Neuronal stem cell (in vitro differentiated cells): ENCODE measurements around the gene CBY2.

Experiments
- DNase-seq: peaks from one replicate; pipeline ENCODE4 v3.0.0-alpha.2; 2013; ENCODE audit warnings: low spot score
- H2AFZ ChIP-seq: one replicate; pipeline ENCODE4 v1.6.1; 2013; ENCODE audit warnings: mild to moderate bottlenecking, low read length, inconsistent platforms
- H2AK5ac ChIP-seq: 2 replicates; pipeline ENCODE4 v1.6.1; 2013; ENCODE audit warnings: low read depth, mild to moderate bottlenecking, inconsistent platforms, low read length, moderate library complexity, mixed read lengths
- H2BK120ac ChIP-seq: 2 replicates; pipeline ENCODE4 v1.6.1; 2013; ENCODE audit warnings: low read depth, mild to moderate bottlenecking, inconsistent platforms, low read length, moderate library complexity, mixed read lengths
- H2BK12ac ChIP-seq: one replicate; pipeline ENCODE4 v1.6.1; 2013; ENCODE audit warnings: low read length, inconsistent platforms
- H2BK15ac ChIP-seq: 2 replicates; pipeline ENCODE4 v1.6.1; 2013; ENCODE audit warnings: mild to moderate bottlenecking, low read length, inconsistent platforms, mixed read lengths
- H2BK5ac ChIP-seq: one replicate; pipeline ENCODE4 v1.6.1; 2013; ENCODE audit warnings: inconsistent platforms, mild to moderate bottlenecking, low read length, moderate library complexity
- H3K14ac ChIP-seq: one replicate; pipeline ENCODE4 v1.6.1; 2013; ENCODE audit warnings: low read length, inconsistent platforms
- H3K18ac ChIP-seq: 2 replicates; pipeline ENCODE4 v1.6.1; 2013; ENCODE audit warnings: low read length, inconsistent platforms
- H3K23ac ChIP-seq: 2 replicates; pipeline ENCODE4 v1.6.1; 2013; ENCODE audit warnings: low read depth, mild to moderate bottlenecking, mixed read lengths, low read length, inconsistent platforms; ENCODE audit not compliant: poor library complexity
- H3K27ac ChIP-seq: replicated peaks from 3 replicates; pipeline ENCODE4 v1.5.1; 2013; ENCODE audit warnings: low read length, inconsistent platforms
- H3K27me3 ChIP-seq, 3 experiments: 2 replicates each; pipeline ENCODE4 v1.6.1; 2013; ENCODE audit warnings: low read length in 3 of 3, mild to moderate bottlenecking in 2 of 3, inconsistent platforms in 1 of 3, low read depth in 1 of 3, mixed read lengths in 1 of 3, moderate library complexity in 1 of 3; ENCODE audit not compliant: control insufficient read depth in 3 of 3, insufficient read depth in 3 of 3
- H3K36me3 ChIP-seq, 2 donors: replicated peaks in 1 of 2; 2 replicates each; pipeline ENCODE4 v1.6.1; 2013; ENCODE audit warnings: low read length in 2 of 2; ENCODE audit not compliant: control insufficient read depth in 2 of 2, insufficient read depth in 2 of 2
- H3K4ac ChIP-seq: 2 replicates; pipeline ENCODE4 v1.6.1; 2013; ENCODE audit warnings: inconsistent platforms, mild to moderate bottlenecking, low read length, moderate library complexity
- H3K4me1 ChIP-seq, 2 donors: 1 replicate in 1 of 2; 2 replicates in 1 of 2; pipeline ENCODE4 v1.6.1; 2013; ENCODE audit warnings: low read length in 2 of 2, low read depth in 1 of 2; ENCODE audit not compliant: control insufficient read depth in 2 of 2, insufficient read depth in 1 of 2
- H3K4me2 ChIP-seq: one replicate; pipeline ENCODE4 v1.6.1; 2013; ENCODE audit warnings: mild to moderate bottlenecking, low read length, inconsistent platforms; ENCODE audit not compliant: insufficient read depth, poor library complexity, severe bottlenecking
- H3K4me3 ChIP-seq, 2 donors: 2 replicates each; pipeline ENCODE4 v1.5.1; 2013; ENCODE audit warnings: low read length in 2 of 2, mild to moderate bottlenecking in 2 of 2, inconsistent platforms in 1 of 2, moderate library complexity in 1 of 2
- H3K79me1 ChIP-seq: one replicate; pipeline ENCODE4 v1.6.1; 2013; ENCODE audit warnings: low read depth, mild to moderate bottlenecking, inconsistent platforms, low read length, moderate library complexity
- H3K9ac ChIP-seq: one replicate; pipeline ENCODE4 v1.6.1; 2013; ENCODE audit warnings: mild to moderate bottlenecking, low read depth, low read length, inconsistent platforms; ENCODE audit not compliant: poor library complexity
- H3K9me3 ChIP-seq, 2 donors: replicated peaks in 1 of 2; 2 replicates each; pipeline versions ENCODE3 to v1.6.1; 2013; ENCODE audit warnings: low read length in 2 of 2, mild to moderate bottlenecking in 2 of 2, inconsistent platforms in 1 of 2, low read depth in 1 of 2, mixed read lengths in 1 of 2, moderate library complexity in 1 of 2; ENCODE audit not compliant: control insufficient read depth in 2 of 2, insufficient read depth in 1 of 2
- H4K8ac ChIP-seq: one replicate; pipeline ENCODE4 v1.6.1; 2013; ENCODE audit warnings: low read depth, mild to moderate bottlenecking, inconsistent platforms, low read length, moderate library complexity
- H4K91ac ChIP-seq: one replicate; pipeline ENCODE4 v1.6.1; 2013; ENCODE audit warnings: low read length, low read depth, mild to moderate bottlenecking, inconsistent platforms; ENCODE audit not compliant: poor library complexity
- WGBS, 2 donors: extraction: QIAGEN DNeasy Blood & Tissue Kit; methylation state at CpG; one replicate each; pipeline ENCODE4 v1.1.7; 2013; ENCODE audit warnings: missing lambda C conversion rate in 2 of 2, mixed read lengths in 1 of 2; ENCODE audit not compliant: insufficient read length in 2 of 2, insufficient replicate concordance in 1 of 2; ENCODE audit errors: extremely low coverage in 2 of 2; 5-methylcytosine and 5-hydroxymethylcytosine counted together

CBY2 gene

GRCh38 chr13:45747071-45747470 is 45.0 kb downstream of the CBY2 start:
- Histone ChIP-seq H2AFZ (no peak overlapping the region), H2BK5ac (no peak overlapping the region), H3K4ac (no peak overlapping the region), H3K4me1 (peaks cover 0 to 10% of the 10 kb centered on the region in 2 donors), H3K18ac (no peak overlapping the region), H3K79me1 (no peaks in the 10 kb centered on the region), H2BK12ac (no peak overlapping the region), H2BK120ac (no peak overlapping the region), H3K36me3 (no peaks in the 10 kb centered on the region), H3K14ac (no peak overlapping the region), H3K4me3 (no peak overlapping the region), H3K9ac (no peak overlapping the region), H3K4me2 (no peak overlapping the region), H2BK15ac (no peak overlapping the region), H3K27me3 (peaks cover 0 to 11% (median 0%) of the 10 kb centered on the region in 3 experiments), H3K27ac (no peak overlapping the region), H2AK5ac (no peak overlapping the region), H3K9me3 (no peaks in the 10 kb centered on the region), H4K8ac (no peak overlapping the region), H4K91ac (no peak overlapping the region), H3K23ac (no peak overlapping the region)
- DNase-seq, result no peak
- no CpG with 5 or more reads among the region's 2 CpGs for WGBS, 2 donors

- DNase-seq, result no peak
- Histone ChIP-seq H3K27me3 (peaks cover 0 to 11% (median 0%) of the 10 kb centered on the region in 3 experiments), H3K14ac (no peak overlapping the region), H2AK5ac (no peak overlapping the region), H2BK120ac (no peak overlapping the region), H3K4me2 (no peak overlapping the region), H4K8ac (no peak overlapping the region), H4K91ac (no peak overlapping the region), H3K4ac (no peak overlapping the region), H2BK5ac (no peak overlapping the region), H3K4me1 (peaks cover 0 to 10% of the 10 kb centered on the region in 2 donors), H3K9me3 (no peaks in the 10 kb centered on the region), H2BK12ac (no peak overlapping the region), H3K9ac (no peak overlapping the region), H3K79me1 (no peaks in the 10 kb centered on the region), H3K36me3 (no peaks in the 10 kb centered on the region), H2BK15ac (no peak overlapping the region), H2AFZ (no peak overlapping the region), H3K4me3 (no peak overlapping the region), H3K23ac (no peak overlapping the region), H3K18ac (peak overlapping the region; percentile 33), H3K27ac (no peak overlapping the region)
- WGBS, 2 donors, result no CpG with 5 or more reads among the region's 13 CpGs
Measured at GRCh38 chr13:45748941-45749759, 47.0 kb downstream of the CBY2 start.

GRCh38 chr13:45750566-45750965 is 48.4 kb downstream of the CBY2 start:
- no peak for DNase-seq
- Histone ChIP-seq H3K4me3 (no peak overlapping the region), H3K4ac (no peak overlapping the region), H4K8ac (no peak overlapping the region), H2AFZ (no peak overlapping the region), H3K18ac (no peak overlapping the region), H3K4me1 (peaks cover 0 to 10% of the 10 kb centered on the region in 2 donors), H3K36me3 (no peaks in the 10 kb centered on the region), H2AK5ac (no peak overlapping the region), H3K23ac (no peak overlapping the region), H2BK12ac (no peak overlapping the region), H3K14ac (no peak overlapping the region), H3K9ac (no peak overlapping the region), H2BK120ac (no peak overlapping the region), H4K91ac (no peak overlapping the region), H3K27me3 (peaks cover 0 to 11% (median 0%) of the 10 kb centered on the region in 3 experiments), H3K9me3 (no peaks in the 10 kb centered on the region), H3K4me2 (no peak overlapping the region), H3K27ac (no peak overlapping the region), H2BK15ac (no peak overlapping the region), H3K79me1 (no peaks in the 10 kb centered on the region), H2BK5ac (no peak overlapping the region)
- no CpG with 5 or more reads among the region's 3 CpGs for WGBS, 2 donors

- H2BK5ac ChIP-seq, result no peak overlapping the region
- no peak overlapping the region for H2BK12ac ChIP-seq
- H4K8ac ChIP-seq, result no peak overlapping the region
- no peaks in the 10 kb centered on the region for H3K79me1 ChIP-seq
- no peak overlapping the region for H2BK15ac ChIP-seq
- H3K4ac ChIP-seq, result no peak overlapping the region
- H3K4me2 ChIP-seq, result no peak overlapping the region
- H3K9me3 ChIP-seq, result no peaks in the 10 kb centered on the region
- H2AFZ ChIP-seq, result no peak overlapping the region
- no peak overlapping the region for H3K27ac ChIP-seq
- H3K36me3 ChIP-seq, result no peaks in the 10 kb centered on the region
- no peak overlapping the region for H3K4me3 ChIP-seq
- no peak overlapping the region for H2AK5ac ChIP-seq
- no peak overlapping the region for H3K9ac ChIP-seq
- no peak overlapping the region for H2BK120ac ChIP-seq
- H3K18ac ChIP-seq, result peak overlapping the region; percentile 1
- H3K23ac ChIP-seq, result no peak overlapping the region
- peaks cover 0 to 10% of the 10 kb centered on the region in 2 donors for H3K4me1 ChIP-seq
- H4K91ac ChIP-seq, result no peak overlapping the region
- H3K27me3 ChIP-seq, result peaks cover 0 to 11% (median 0%) of the 10 kb centered on the region in 3 experiments
- H3K14ac ChIP-seq, result no peak overlapping the region
- no peak for DNase-seq
Measured at GRCh38 chr13:45751885-45752284, 49.8 kb downstream of the CBY2 start.
